OCI-LY7 (cell line): ENCODE results near the gene PCID2. TPM values are rescaled to one million over a fixed set of nuclear protein-coding genes. Genes with fewer than 3 reads are reported as not detected.

Experiments
- BruUV-seq: library from RNA; stranded (reverse); fragments of 400-500 nt; replicated peaks from 2 replicates; lab custom pipeline; 2021; lab: Mats Ljungman, UMichigan
- CTCF ChIA-PET: fragments of 300-600 bp; sonication (Branson Sonifier 250); formaldehyde crosslinking; loops from one replicate; lab custom pipeline; 2022; ENCODE audit warnings: antibody characterized with exemption; ENCODE audit not compliant: unreplicated experiment; lab: Charles Lee
- POLR2A ChIA-PET: fragments of 300-600 bp; sonication (Branson Sonifier 250); formaldehyde crosslinking; loops from one replicate; lab custom pipeline; 2022; ENCODE audit warnings: antibody characterized with exemption; lab: Charles Lee
- DNase-seq: peaks from one replicate; pipeline ENCODE4 v3.0.0-alpha.2; 2015; ENCODE audit warnings: low spot score
- H2AFZ ChIP-seq: fragments of 200-600 bp; sonication (generic), shearing (Covaris generic); 2 replicates; pipeline ENCODE4 v1.6.1; 2014; ENCODE audit warnings: mild to moderate bottlenecking, antibody characterized with exemption, low read length, moderate library complexity
- H3K27ac ChIP-seq: fragments of 200-600 bp; sonication (generic); 2 replicates; pipeline ENCODE4 v1.5.1; 2014; ENCODE audit warnings: mixed run types, low read depth, mild to moderate bottlenecking, moderate library complexity, low read length, inconsistent platforms; ENCODE audit not compliant: poor library complexity, severe bottlenecking
- H3K36me3 ChIP-seq: fragments of 200-600 bp; sonication (generic); 2 replicates; pipeline ENCODE4 v1.6.1; 2014; ENCODE audit warnings: mild to moderate bottlenecking, antibody characterized with exemption, low read length, moderate library complexity, mixed read lengths; ENCODE audit not compliant: insufficient read depth
- H3K4me1 ChIP-seq: fragments of 200-600 bp; sonication (generic); 2 replicates; pipeline ENCODE4 v1.5.1; 2014; ENCODE audit warnings: mild to moderate bottlenecking, low read length; ENCODE audit not compliant: insufficient read depth, poor library complexity, severe bottlenecking
- H3K4me2 ChIP-seq: fragments of 200-600 bp; sonication (generic); 2 replicates; pipeline ENCODE4 v1.6.1; 2014; ENCODE audit warnings: mild to moderate bottlenecking, low read length
- H3K4me3 ChIP-seq: fragments of 200-600 bp; sonication (generic); 2 replicates; pipeline ENCODE4 v1.5.1; 2014; ENCODE audit warnings: mild to moderate bottlenecking, low read depth, low read length; ENCODE audit not compliant: poor library complexity, severe bottlenecking
- H3K79me2 ChIP-seq: fragments of 200-600 bp; sonication (generic); 2 replicates; pipeline ENCODE4 v1.6.1; 2016; ENCODE audit warnings: low read depth, mild to moderate bottlenecking, low read length, moderate library complexity, mixed read lengths; ENCODE audit not compliant: insufficient read depth
- H3K9me2 ChIP-seq: fragments of 200-600 bp; sonication (generic); 2 replicates; pipeline ENCODE4 v1.6.1; 2016; ENCODE audit warnings: mild to moderate bottlenecking, low read length, mixed read lengths; ENCODE audit not compliant: insufficient read depth
- H3K9me3 ChIP-seq: fragments of 200-600 bp; sonication (generic); 2 replicates; pipeline ENCODE4 v1.6.1; 2014; ENCODE audit warnings: mild to moderate bottlenecking, mixed run types, low read length, mixed read lengths
- H4K20me1 ChIP-seq: fragments of 200-600 bp; sonication (generic); 2 replicates; pipeline ENCODE4 v1.6.1; 2014; ENCODE audit warnings: mild to moderate bottlenecking, antibody characterized with exemption, low read length, moderate library complexity, mixed read lengths; ENCODE audit not compliant: insufficient read depth
- EZH2phosphoT487 ChIP-seq: fragments of 200-600 bp; sonication (generic); IDR thresholded peaks from 2 replicates; pipeline ENCODE4 v1.6.1; 2018; ENCODE audit warnings: low read depth, borderline replicate concordance, mild to moderate bottlenecking, mixed run types, antibody characterized with exemption, low read length, moderate library complexity, mixed read lengths
- intact Hi-C: fragments of 100-400 bp; cut with micrococcal nuclease; formaldehyde crosslinking; loops from one replicate; pipeline ENCODE4 v1.10.0; 2022; ENCODE audit not compliant: unreplicated experiment
- total RNA-seq, 2 experiments: library from RNA; depleted of rRNA in 1 of 2; stranded (reverse); fragments of >200 nt in 1 of 2; shearing (Covaris generic) in 1 of 2; gene quantifications; 2 replicates each; pipeline ENCODE4 v1.2.3, GENCODE V29; 2014 to 2022
- TF ChIP-seq, protein P1 (sequence below): fragments of 200-600 bp; sonication (generic); conservative IDR thresholded peaks from 2 replicates; pipeline ENCODE4 v1.5.1; 2014; ENCODE audit warnings: mild to moderate bottlenecking, antibody characterized with exemption, low read length, moderate library complexity, mixed read lengths

The PCID2 gene
- total RNA-seq, 2 experiments from 2014 or later = 30.2 to 41.9 TPM

DNA sequence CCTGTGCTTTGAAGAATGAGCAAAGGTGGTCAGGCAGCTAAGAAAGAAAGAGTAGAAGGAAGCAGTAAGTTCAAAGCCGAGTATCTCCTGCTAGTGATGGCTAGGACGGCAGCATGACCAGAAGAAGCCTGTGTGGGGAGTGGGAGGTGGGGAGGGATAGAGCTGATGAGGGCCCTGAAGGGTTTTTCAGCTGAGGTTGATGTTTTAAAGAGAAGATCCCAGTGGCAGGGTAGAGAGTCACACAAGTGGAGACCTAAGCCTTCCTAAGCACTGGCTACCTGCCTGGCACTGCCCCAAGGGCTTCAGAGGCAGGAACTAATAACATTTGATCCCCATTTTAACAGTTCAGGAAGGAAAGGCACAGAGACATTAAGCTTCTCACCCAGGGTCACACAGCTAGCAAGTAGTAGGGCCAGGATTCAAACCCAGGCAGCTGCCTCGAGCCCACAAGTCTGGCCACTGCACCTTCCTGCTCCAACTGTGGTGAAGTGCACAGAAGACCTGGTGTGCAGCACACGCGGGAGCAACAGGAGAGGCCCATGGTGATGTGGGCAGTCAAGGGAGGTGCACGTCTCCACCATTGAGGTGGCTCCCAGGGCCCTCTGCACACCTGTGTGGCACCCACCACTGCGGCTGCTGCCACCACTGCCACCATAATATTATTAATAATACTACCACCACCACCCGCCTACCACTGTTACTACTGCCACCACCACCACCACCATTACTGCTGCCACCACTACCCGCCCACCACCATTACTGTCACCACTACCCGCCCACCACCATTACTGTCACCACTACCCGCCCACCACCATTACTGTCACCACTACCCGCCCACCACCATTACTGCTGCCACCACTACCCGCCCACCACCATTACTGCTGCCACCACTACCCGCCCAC is 23.1 kb upstream of the PCID2 start:
- Histone ChIP-seq H4K20me1 (no peaks in the 10 kb centered on the region), H3K79me2 (no peaks in the 10 kb centered on the region), H3K9me3 (no peaks in the 10 kb centered on the region), H3K27ac (no peak overlapping the region), H3K4me3 (no peak overlapping the region), H3K4me2 (no peak overlapping the region), H2AFZ (no peak overlapping the region), H3K36me3 (peaks cover 7% of the 10 kb centered on the region; the same call in 1 of the 2 replicates), H3K4me1 (no peaks in the 10 kb centered on the region), H3K9me2 (no peaks in the 10 kb centered on the region)
- DNase-seq = no peak
- TF ChIP-seq, protein P1, sequence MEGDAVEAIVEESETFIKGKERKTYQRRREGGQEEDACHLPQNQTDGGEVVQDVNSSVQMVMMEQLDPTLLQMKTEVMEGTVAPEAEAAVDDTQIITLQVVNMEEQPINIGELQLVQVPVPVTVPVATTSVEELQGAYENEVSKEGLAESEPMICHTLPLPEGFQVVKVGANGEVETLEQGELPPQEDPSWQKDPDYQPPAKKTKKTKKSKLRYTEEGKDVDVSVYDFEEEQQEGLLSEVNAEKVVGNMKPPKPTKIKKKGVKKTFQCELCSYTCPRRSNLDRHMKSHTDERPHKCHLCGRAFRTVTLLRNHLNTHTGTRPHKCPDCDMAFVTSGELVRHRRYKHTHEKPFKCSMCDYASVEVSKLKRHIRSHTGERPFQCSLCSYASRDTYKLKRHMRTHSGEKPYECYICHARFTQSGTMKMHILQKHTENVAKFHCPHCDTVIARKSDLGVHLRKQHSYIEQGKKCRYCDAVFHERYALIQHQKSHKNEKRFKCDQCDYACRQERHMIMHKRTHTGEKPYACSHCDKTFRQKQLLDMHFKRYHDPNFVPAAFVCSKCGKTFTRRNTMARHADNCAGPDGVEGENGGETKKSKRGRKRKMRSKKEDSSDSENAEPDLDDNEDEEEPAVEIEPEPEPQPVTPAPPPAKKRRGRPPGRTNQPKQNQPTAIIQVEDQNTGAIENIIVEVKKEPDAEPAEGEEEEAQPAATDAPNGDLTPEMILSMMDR = no peak
- no peak for TF ChIP-seq EZH2phosphoT487
- POLR2A ChIA-PET = interaction anchor here (0.7 kb wide), 1 partner anchor 298 kb away, joined by 3 read pairs; no protein-coding TSS in a partner anchor
- CTCF ChIA-PET = no interaction called here
- intact Hi-C loops = no loop called here
- BruUV-seq = no TSS peak

DNA sequence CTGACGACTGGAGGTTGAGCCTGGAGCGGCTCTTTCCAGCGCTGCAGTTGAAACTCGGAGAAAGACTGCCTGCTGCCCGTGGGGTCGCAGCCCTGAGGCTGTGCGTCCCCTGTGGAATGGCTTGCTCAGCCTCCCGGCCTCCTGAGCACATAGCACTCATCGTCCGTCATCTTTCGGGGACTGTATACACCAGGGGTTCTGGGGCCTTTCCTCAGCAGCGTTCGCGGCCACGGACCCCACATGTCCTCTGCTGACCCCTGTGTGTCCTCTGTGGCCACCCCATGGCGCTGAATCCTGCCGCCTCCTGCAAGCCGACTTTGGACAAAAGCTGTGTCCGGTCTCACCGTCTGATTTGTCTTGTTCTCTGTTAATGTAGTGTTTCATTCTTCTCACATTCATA is 21.3 kb upstream of the PCID2 start:
- TF ChIP-seq, protein P1 = no peak
- TF ChIP-seq EZH2phosphoT487 = no peak
- BruUV-seq = no TSS peak
- H3K36me3 ChIP-seq = peaks cover 23% of the 10 kb centered on the region; the same call in 1 of the 2 replicates
- CTCF ChIA-PET = no interaction called here
- no peaks in the 10 kb centered on the region for H3K9me2 ChIP-seq
- DNase-seq = no peak
- no peak overlapping the region for H3K27ac ChIP-seq
- POLR2A ChIA-PET = no interaction called here
- no peak overlapping the region for H2AFZ ChIP-seq
- H3K9me3 ChIP-seq = no peaks in the 10 kb centered on the region
- no peak overlapping the region for H3K4me2 ChIP-seq
- no peaks in the 10 kb centered on the region for H3K4me1 ChIP-seq
- intact Hi-C loops = no loop called here
- no peak overlapping the region for H3K4me3 ChIP-seq
- no peaks in the 10 kb centered on the region for H4K20me1 ChIP-seq
- H3K79me2 ChIP-seq = no peaks in the 10 kb centered on the region

DNA sequence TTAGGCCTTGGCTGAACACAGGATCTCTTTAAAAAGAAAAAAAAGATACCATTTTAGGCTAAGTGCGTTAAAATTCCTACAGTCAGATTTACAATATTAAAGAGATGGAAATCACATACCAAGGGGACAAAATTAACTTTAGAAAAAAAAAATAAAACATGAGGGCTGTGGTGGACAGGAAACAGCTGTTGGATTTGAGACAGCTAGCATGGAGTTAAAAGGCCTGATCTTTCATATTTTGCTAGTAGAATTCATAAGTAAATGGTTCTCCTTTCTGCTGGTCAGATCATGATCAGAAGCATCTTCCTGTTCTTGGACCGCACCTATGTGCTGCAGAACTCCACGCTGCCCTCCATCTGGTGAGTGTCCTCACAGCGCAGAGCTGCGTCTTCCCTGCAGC is 20.7 kb upstream of the PCID2 start:
- peaks cover 26% of the 10 kb centered on the region for H3K36me3 ChIP-seq
- POLR2A ChIA-PET = no interaction called here
- CTCF ChIA-PET = no interaction called here

More for the DNA sequence above, 20.7 kb upstream of the PCID2 start:
- BruUV-seq = no TSS peak
- no peak for DNase-seq
- TF ChIP-seq, protein P1 = no peak
- no peak for TF ChIP-seq EZH2phosphoT487
- Histone ChIP-seq H3K4me1 (no peaks in the 10 kb centered on the region), H3K4me2 (no peak overlapping the region), H3K9me2 (no peaks in the 10 kb centered on the region), H3K27ac (no peak overlapping the region), H2AFZ (no peak overlapping the region), H4K20me1 (no peaks in the 10 kb centered on the region), H3K4me3 (no peak overlapping the region), H3K9me3 (no peaks in the 10 kb centered on the region), H3K79me2 (no peaks in the 10 kb centered on the region)
- intact Hi-C loops = no loop called here
